Measurements from ENCODE around the gene CRCP.

GRCh38 chr7:66169616-66170015, 55.0 kb downstream of the CRCP start:
- no peak for TF ChIP-seq CTCF (IDR thresholded peaks at IDR 0.05; ENCODE audit: low read length)
- TF ChIP-seq EZH2 (IDR thresholded peaks at IDR 0.05; ENCODE audit: borderline replicate concordance, low read length): no peak
